ENCODE results near the gene HSD17B12.

HSD17B12 gene

DNA sequence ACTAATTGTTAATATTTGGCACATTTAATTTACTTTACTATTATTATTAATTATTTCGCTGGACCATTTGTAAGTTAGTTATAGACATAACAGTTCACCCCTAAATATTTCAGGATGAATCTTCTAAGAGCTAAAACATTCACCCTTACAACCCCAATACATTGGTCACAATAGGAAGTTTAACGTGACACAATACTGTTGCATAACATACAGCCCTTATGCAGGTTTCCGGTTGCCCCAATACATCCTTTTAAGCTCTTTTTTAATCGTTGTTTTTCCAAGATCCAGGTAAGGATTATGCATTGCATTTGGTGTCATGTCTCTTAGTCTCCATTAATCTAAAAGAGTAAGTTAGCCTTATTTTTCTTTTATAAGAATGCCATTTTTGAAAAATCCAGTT is 71.2 kb downstream of the HSD17B12 start:
- Histone ChIP-seq H3K36me3 (ENCODE audit: insufficient read depth, low read length) (peaks cover 32% of the 10 kb centered on the region), H3K4me1 (ENCODE audit: insufficient read depth, low read length) (no peaks in the 10 kb centered on the region), H3K4me3 (ENCODE audit: low read depth in 1 of 2, low read length in 2 of 2) (no peak overlapping the region), H3K9ac (ENCODE audit: low read depth, low read length) (no peak overlapping the region), H3K4me2 (ENCODE audit: insufficient read depth, low read length) (no peak overlapping the region), H3K79me2 (ENCODE audit: insufficient read depth, low read length) (peaks cover 27% of the 10 kb centered on the region), H3K27ac (ENCODE audit: low read length) (no peak overlapping the region), H2AFZ (ENCODE audit: low read depth, low read length) (no peak overlapping the region), H3K9me3 (ENCODE audit: insufficient read depth, low read length, severe bottlenecking) (no peaks in the 10 kb centered on the region), H3K27me3 (ENCODE audit: insufficient read depth, low read length, poor library complexity) (no peaks in the 10 kb centered on the region), H4K20me1 (ENCODE audit: insufficient read depth, low read length) (peaks cover 9% of the 10 kb centered on the region; the same call in 1 of the 2 replicates)
- TF ChIP-seq, protein P1, sequence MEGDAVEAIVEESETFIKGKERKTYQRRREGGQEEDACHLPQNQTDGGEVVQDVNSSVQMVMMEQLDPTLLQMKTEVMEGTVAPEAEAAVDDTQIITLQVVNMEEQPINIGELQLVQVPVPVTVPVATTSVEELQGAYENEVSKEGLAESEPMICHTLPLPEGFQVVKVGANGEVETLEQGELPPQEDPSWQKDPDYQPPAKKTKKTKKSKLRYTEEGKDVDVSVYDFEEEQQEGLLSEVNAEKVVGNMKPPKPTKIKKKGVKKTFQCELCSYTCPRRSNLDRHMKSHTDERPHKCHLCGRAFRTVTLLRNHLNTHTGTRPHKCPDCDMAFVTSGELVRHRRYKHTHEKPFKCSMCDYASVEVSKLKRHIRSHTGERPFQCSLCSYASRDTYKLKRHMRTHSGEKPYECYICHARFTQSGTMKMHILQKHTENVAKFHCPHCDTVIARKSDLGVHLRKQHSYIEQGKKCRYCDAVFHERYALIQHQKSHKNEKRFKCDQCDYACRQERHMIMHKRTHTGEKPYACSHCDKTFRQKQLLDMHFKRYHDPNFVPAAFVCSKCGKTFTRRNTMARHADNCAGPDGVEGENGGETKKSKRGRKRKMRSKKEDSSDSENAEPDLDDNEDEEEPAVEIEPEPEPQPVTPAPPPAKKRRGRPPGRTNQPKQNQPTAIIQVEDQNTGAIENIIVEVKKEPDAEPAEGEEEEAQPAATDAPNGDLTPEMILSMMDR (IDR thresholded peaks at IDR 0.05; ENCODE audit: borderline replicate concordance, extremely low read depth, low read length, poor library complexity, severe bottlenecking), result no peak
- no peak for TF ChIP-seq EZH2 (IDR thresholded peaks at IDR 0.05; ENCODE audit: borderline replicate concordance, low read depth, low read length, severe bottlenecking)
- no peak for DNase-seq
- ATAC-seq (ENCODE audit: insufficient read depth, low read depth), result no peak

DNA sequence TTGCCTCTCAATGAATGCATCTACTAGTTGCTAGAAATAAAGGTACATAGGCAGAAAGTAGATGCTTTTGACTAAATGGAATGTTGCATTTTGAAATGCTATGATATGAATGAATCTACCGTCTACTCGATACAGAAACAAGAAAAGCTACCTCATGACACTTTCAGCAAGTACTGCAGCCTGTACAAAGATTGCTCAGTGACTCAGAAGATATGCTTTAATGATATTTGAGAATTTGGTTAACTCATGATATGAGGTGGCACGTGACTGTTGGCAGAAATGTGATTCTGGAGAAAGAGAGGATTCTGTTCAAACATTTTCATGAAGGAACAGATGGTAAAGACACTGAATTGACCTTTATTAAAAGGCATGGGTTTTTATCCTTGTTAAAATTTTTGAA is 76.0 kb downstream of the HSD17B12 start:
- ATAC-seq (ENCODE audit: insufficient read depth, low read depth), result no peak

DNA sequence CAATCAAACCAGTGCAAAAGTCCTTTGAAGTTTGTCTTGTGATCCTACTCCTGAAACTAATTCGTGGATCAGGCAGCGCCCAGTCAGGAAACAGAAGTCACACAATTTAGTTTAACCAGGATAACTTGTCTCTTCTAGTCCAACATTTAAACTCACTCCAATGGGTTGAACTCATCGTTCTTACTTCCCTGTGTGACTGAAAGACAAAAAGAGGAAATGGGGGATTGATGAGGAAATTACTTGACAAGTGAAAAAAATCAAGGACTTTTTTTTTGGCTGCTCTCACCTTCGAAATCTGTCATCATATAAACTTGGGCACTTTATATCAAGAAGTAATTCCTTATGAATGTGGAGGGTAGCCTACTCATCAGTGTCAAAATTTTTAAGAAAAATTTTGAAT is 78.4 kb downstream of the HSD17B12 start:
- Histone ChIP-seq H3K9me3 (ENCODE audit: insufficient read depth, low read length, severe bottlenecking) (no peaks in the 10 kb centered on the region), H3K27ac (ENCODE audit: low read length) (no peak overlapping the region), H2AFZ (ENCODE audit: low read depth, low read length) (no peak overlapping the region), H4K20me1 (ENCODE audit: insufficient read depth, low read length) (no peaks in the 10 kb centered on the region), H3K79me2 (ENCODE audit: insufficient read depth, low read length) (no peaks in the 10 kb centered on the region), H3K9ac (ENCODE audit: low read depth, low read length) (no peak overlapping the region), H3K27me3 (ENCODE audit: insufficient read depth, low read length, poor library complexity) (no peaks in the 10 kb centered on the region), H3K4me2 (ENCODE audit: insufficient read depth, low read length) (no peak overlapping the region), H3K4me1 (ENCODE audit: insufficient read depth, low read length) (no peaks in the 10 kb centered on the region), H3K36me3 (ENCODE audit: insufficient read depth, low read length) (peaks cover 54% of the 10 kb centered on the region), H3K4me3 (ENCODE audit: low read depth in 1 of 2, low read length in 2 of 2) (no peak overlapping the region)
- no peak for DNase-seq
- TF ChIP-seq, protein P1 (IDR thresholded peaks at IDR 0.05; ENCODE audit: borderline replicate concordance, extremely low read depth, low read length, poor library complexity, severe bottlenecking), result no peak
- TF ChIP-seq EZH2 (IDR thresholded peaks at IDR 0.05; ENCODE audit: borderline replicate concordance, low read depth, low read length, severe bottlenecking), result no peak
- ATAC-seq (ENCODE audit: insufficient read depth, low read depth), result no peak

More for the DNA sequence above, 76.0 kb downstream of the HSD17B12 start:
- Histone ChIP-seq H4K20me1 (ENCODE audit: insufficient read depth, low read length) (no peaks in the 10 kb centered on the region), H3K9ac (ENCODE audit: low read depth, low read length) (no peak overlapping the region), H2AFZ (ENCODE audit: low read depth, low read length) (no peak overlapping the region), H3K79me2 (ENCODE audit: insufficient read depth, low read length) (no peaks in the 10 kb centered on the region), H3K9me3 (ENCODE audit: insufficient read depth, low read length, severe bottlenecking) (no peaks in the 10 kb centered on the region), H3K27me3 (ENCODE audit: insufficient read depth, low read length, poor library complexity) (no peaks in the 10 kb centered on the region), H3K4me2 (ENCODE audit: insufficient read depth, low read length) (no peak overlapping the region), H3K4me1 (ENCODE audit: insufficient read depth, low read length) (no peaks in the 10 kb centered on the region), H3K36me3 (ENCODE audit: insufficient read depth, low read length) (peaks cover 57% of the 10 kb centered on the region), H3K4me3 (ENCODE audit: low read depth in 1 of 2, low read length in 2 of 2) (no peak overlapping the region), H3K27ac (ENCODE audit: low read length) (no peak overlapping the region)
- TF ChIP-seq, protein P1 (IDR thresholded peaks at IDR 0.05; ENCODE audit: borderline replicate concordance, extremely low read depth, low read length, poor library complexity, severe bottlenecking), result no peak
- no peak for TF ChIP-seq EZH2 (IDR thresholded peaks at IDR 0.05; ENCODE audit: borderline replicate concordance, low read depth, low read length, severe bottlenecking)
- no peak for DNase-seq

DNA sequence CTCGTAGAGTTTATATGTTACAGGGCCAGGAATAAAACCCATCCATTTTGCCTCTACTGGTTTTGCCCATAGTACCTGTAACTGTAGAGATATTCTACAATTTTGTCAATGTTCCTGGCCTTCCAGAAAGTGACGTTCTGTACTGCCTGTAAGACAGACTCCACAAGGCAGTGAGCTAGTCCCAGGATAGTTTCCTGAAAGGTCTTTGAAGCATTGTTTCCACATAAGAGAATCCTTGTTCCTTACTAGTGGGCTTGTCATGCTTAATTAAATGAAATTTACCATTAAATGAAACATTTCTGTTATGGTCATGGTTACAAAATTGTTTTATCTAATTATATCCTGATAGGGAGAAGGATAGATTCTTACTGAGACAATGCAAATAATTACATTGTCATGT is 80.4 kb downstream of the HSD17B12 start:
- Histone ChIP-seq H3K4me2 (ENCODE audit: insufficient read depth, low read length) (no peak overlapping the region), H3K79me2 (ENCODE audit: insufficient read depth, low read length) (no peaks in the 10 kb centered on the region), H3K27me3 (ENCODE audit: insufficient read depth, low read length, poor library complexity) (no peaks in the 10 kb centered on the region), H3K36me3 (ENCODE audit: insufficient read depth, low read length) (peaks cover 36% of the 10 kb centered on the region), H3K4me3 (ENCODE audit: low read depth in 1 of 2, low read length in 2 of 2) (no peak overlapping the region), H3K27ac (ENCODE audit: low read length) (no peak overlapping the region), H3K9ac (ENCODE audit: low read depth, low read length) (no peak overlapping the region), H2AFZ (ENCODE audit: low read depth, low read length) (no peak overlapping the region), H4K20me1 (ENCODE audit: insufficient read depth, low read length) (no peaks in the 10 kb centered on the region), H3K9me3 (ENCODE audit: insufficient read depth, low read length, severe bottlenecking) (peaks cover 10% of the 10 kb centered on the region), H3K4me1 (ENCODE audit: insufficient read depth, low read length) (no peaks in the 10 kb centered on the region)
- no peak for DNase-seq
- TF ChIP-seq, protein P1 (IDR thresholded peaks at IDR 0.05; ENCODE audit: borderline replicate concordance, extremely low read depth, low read length, poor library complexity, severe bottlenecking), result no peak
- TF ChIP-seq EZH2 (IDR thresholded peaks at IDR 0.05; ENCODE audit: borderline replicate concordance, low read depth, low read length, severe bottlenecking), result no peak
- no peak for ATAC-seq (ENCODE audit: insufficient read depth, low read depth)

All from DND-41 (cell line).